ENCODE measurements around the gene USP13. TPM values are rescaled to one million over a fixed set of nuclear protein-coding genes. Genes with fewer than 3 reads are reported as not detected.
"Not testable (repeated sequence)": the region's sequence is repeated elsewhere in the genome, so short reads cannot be mapped to it uniquely, and the experiment has no call there.

The USP13 gene
- total RNA-seq, 2 experiments from 2014 or later = 25.8 to 49.7 TPM

DNA sequence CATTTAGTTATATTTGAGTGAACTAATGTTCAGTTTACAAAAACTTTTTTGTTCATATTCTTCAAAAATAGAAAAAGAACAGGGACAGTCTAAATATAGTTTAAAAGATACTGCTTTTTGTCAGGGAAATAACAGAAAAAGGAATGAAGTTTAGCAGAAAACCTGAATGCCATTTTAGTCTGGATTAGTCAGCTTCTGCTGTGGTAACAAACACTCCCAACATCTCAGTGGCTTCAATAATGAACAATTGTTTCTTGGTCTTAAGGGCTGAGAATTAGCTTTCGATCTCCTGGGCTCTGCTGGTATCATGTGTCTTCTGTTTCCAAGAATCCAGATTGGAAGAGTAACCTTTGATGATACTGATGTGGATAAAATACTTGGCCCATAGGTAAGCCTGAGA lies 12.4 kb upstream of the USP13 start:
- H3K4me3 ChIP-seq (ENCODE audit: low read depth, low read length, poor library complexity, severe bottlenecking) = no peak overlapping the region
- H3K4me1 ChIP-seq (ENCODE audit: insufficient read depth, low read length, poor library complexity, severe bottlenecking) = no peaks in the 10 kb centered on the region
- H4K20me1 ChIP-seq (ENCODE audit: insufficient read depth, low read length) = no peaks in the 10 kb centered on the region
- no peak for DNase-seq (ENCODE audit: low spot score)
- H3K27ac ChIP-seq (ENCODE audit: low read depth, low read length, poor library complexity, severe bottlenecking) = no peak overlapping the region
- BruUV-seq (replicated peaks) = no TSS peak
- H3K79me2 ChIP-seq (ENCODE audit: insufficient read depth, low read depth, low read length) = no peaks in the 10 kb centered on the region
- TF ChIP-seq EZH2phosphoT487 (IDR thresholded peaks at IDR 0.05; ENCODE audit: borderline replicate concordance, low read depth, low read length) = no peak
- no peak for TF ChIP-seq CTCF (conservative IDR thresholded peaks at IDR 0.05; ENCODE audit: low read length)
- ChIA-PET POLR2A (no interaction called here), CTCF (ENCODE audit: unreplicated experiment) (no interaction called here)
- no peak overlapping the region for H3K4me2 ChIP-seq (ENCODE audit: low read length)
- H3K36me3 ChIP-seq (ENCODE audit: insufficient read depth, low read length) = no peaks in the 10 kb centered on the region
- intact Hi-C loops (cut with micrococcal nuclease; ENCODE audit: unreplicated experiment) = no loop called here
- H3K9me2 ChIP-seq (ENCODE audit: insufficient read depth, low read length) = no peaks in the 10 kb centered on the region
- H2AFZ ChIP-seq (ENCODE audit: low read length) = no peak overlapping the region
- H3K9me3 ChIP-seq (ENCODE audit: low read length) = no peaks in the 10 kb centered on the region

GRCh38 chr3:179642871-179643270 lies 10.0 kb upstream of the USP13 start:
- H2AFZ ChIP-seq (ENCODE audit: low read length) = no peak overlapping the region
- H3K4me2 ChIP-seq (ENCODE audit: low read length) = no peak overlapping the region
- ChIA-PET CTCF (ENCODE audit: unreplicated experiment) (no interaction called here), POLR2A (no interaction called here)
- H3K9me3 ChIP-seq (ENCODE audit: low read length) = no peaks in the 10 kb centered on the region
- H3K27ac ChIP-seq (ENCODE audit: low read depth, low read length, poor library complexity, severe bottlenecking) = no peak overlapping the region
- no peak overlapping the region for H3K4me3 ChIP-seq (ENCODE audit: low read depth, low read length, poor library complexity, severe bottlenecking)
- TF ChIP-seq CTCF (conservative IDR thresholded peaks at IDR 0.05; ENCODE audit: low read length) = no peak
- TF ChIP-seq EZH2phosphoT487 (IDR thresholded peaks at IDR 0.05; ENCODE audit: borderline replicate concordance, low read depth, low read length) = no peak
- H3K4me1 ChIP-seq (ENCODE audit: insufficient read depth, low read length, poor library complexity, severe bottlenecking) = no peaks in the 10 kb centered on the region
- DNase-seq (ENCODE audit: low spot score) = no peak
- H3K9me2 ChIP-seq (ENCODE audit: insufficient read depth, low read length) = no peaks in the 10 kb centered on the region
- no TSS peak for BruUV-seq (replicated peaks)
- intact Hi-C loops (cut with micrococcal nuclease; ENCODE audit: unreplicated experiment) = no loop called here
- no peaks in the 10 kb centered on the region for H3K79me2 ChIP-seq (ENCODE audit: insufficient read depth, low read depth, low read length)
- H4K20me1 ChIP-seq (ENCODE audit: insufficient read depth, low read length) = no peaks in the 10 kb centered on the region
- no peaks in the 10 kb centered on the region for H3K36me3 ChIP-seq (ENCODE audit: insufficient read depth, low read length)

DNA sequence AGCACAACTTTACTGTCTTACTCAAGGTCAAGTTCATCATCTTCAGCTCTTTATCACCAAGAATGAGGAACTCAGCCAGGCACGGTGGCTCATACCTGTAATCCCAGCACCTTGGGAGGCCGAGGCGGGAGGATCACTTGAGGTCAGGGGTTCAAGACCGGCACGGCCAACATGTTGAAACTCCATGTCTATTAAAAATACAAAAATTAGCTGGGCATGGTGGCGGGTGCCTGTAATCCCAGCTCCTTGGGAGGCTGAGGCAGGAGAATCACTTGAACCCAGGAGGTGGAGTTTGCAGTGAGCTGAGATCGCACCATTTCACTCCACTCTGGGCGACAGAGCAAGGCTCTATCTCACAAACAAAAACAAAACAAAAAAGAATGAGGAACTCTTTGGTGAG lies 9.0 kb upstream of the USP13 start:
- H3K4me1 ChIP-seq (ENCODE audit: insufficient read depth, low read length, poor library complexity, severe bottlenecking); H3K4me3 ChIP-seq (ENCODE audit: low read depth, low read length, poor library complexity, severe bottlenecking); H3K79me2 ChIP-seq (ENCODE audit: insufficient read depth, low read depth, low read length); intact Hi-C loops (cut with micrococcal nuclease; ENCODE audit: unreplicated experiment); CTCF ChIA-PET (ENCODE audit: unreplicated experiment); H3K9me3 ChIP-seq (ENCODE audit: low read length); H4K20me1 ChIP-seq (ENCODE audit: insufficient read depth, low read length); H3K9me2 ChIP-seq (ENCODE audit: insufficient read depth, low read length); DNase-seq (ENCODE audit: low spot score); H3K4me2 ChIP-seq (ENCODE audit: low read length); BruUV-seq (replicated peaks); H3K36me3 ChIP-seq (ENCODE audit: insufficient read depth, low read length); H3K27ac ChIP-seq (ENCODE audit: low read depth, low read length, poor library complexity, severe bottlenecking); H2AFZ ChIP-seq (ENCODE audit: low read length): not testable (repeated sequence)
- POLR2A ChIA-PET = interaction anchor here (1.0 to 1.4 kb wide), 3 partner anchors 9 to 13 kb away, joined by 3 to 6 read pairs (median 4); partner anchors contain the start of gene USP13

All from OCI-LY7 (cell line).